GM19043 (cell line): ENCODE data around the gene KIF16B.

Source experiments
- ATAC-seq: cut with Tn5 transposase; IDR thresholded peaks from one replicate; pipeline ENCODE4 v1.9.1; 2021; ENCODE audit warnings: low read depth; ENCODE audit not compliant: unreplicated experiment

KIF16B gene

DNA sequence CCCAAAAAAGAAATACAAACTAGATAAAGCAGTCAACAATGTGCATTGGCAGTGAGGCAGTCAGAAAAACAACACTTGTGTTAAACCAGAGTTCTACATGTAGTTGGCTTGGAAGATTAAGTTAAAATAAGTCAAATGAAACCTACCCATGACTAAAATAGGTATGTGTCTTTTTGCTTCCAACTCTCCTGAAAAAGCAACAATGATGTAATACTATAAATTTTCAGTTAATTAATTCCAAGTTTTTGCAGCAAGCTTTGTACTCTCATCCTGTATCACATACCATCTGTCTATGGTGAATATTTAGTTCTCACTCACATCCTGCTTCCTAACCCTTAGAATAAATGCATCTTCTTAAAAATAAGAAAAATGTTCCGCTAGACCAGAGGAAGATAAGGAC, 261.5 kb downstream of the KIF16B start:
- no peak for ATAC-seq

DNA sequence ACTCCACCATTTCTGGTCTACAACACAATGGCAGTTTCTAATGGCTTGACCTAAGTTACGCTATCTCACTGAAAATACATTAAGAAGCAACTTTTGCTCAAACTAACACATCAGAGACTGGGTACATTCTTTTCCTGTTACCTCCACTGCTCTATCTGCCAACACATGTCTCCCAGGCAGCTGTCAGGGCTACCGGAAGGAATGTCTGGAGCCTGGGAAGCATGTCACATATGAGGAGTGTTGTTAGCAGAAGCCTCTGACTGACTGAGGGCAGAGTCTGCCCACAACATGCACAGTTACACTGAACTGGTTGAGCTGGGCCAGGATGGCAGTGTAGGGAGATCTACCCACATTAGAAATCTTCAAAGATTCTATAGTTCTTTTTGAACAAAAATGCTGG, 264.5 kb downstream of the KIF16B start:
- no peak for ATAC-seq

DNA sequence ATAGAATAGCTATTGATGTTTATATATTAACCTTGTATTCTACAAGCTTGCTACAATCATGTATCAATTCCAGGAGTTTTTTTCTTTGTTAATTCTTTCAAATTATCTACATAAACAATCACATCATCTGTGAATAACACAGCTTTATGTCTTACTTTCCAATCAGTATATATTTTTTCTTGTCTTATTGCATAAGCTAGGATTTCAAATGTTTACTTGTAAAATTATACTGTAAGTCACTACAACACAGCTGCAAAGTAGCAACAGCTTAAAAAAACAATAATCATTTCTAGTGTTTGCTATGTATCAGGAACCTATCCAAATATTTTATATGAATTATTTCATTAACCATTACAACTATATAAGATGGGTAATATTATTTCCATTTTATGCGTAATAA, 270.4 kb downstream of the KIF16B start:
- ATAC-seq, result no peak

DNA sequence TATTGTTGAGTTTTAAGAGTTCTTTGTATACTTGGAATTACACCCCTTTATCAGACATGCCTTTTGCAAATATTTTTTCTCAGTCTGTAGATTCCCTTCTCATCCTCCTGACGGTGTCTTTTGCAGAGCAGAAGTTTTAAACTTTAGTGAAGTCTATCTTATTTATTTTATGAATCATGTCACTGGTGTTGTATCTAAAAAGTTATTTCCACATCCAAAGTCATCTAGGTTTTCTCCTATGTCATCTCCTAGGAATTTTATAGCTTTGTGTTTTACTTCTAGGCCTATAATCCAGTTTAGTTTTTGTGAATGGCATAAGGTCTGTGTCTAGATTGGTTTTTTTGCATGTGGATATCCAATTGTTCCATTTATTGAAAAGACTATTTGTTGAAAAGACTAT, 271.3 kb downstream of the KIF16B start:
- no peak for ATAC-seq

DNA sequence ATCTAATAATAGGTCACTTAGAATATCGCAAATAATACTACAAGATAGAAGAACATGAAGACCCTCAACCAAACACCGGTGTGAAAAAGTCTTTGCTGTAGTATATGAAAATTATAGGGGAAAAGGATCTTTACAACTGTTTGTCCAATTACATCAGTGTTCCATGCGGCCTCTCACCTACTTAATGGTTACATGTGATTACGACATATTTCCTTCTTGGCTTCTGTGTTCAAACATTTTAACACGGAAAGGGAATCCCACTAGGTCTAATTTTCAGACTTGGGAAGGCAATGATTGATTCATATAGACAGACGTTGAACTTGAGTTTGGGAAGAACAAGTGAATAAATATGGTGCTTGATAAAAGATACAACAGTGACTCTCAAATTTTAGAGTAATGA, 273.4 kb downstream of the KIF16B start:
- no peak for ATAC-seq

DNA sequence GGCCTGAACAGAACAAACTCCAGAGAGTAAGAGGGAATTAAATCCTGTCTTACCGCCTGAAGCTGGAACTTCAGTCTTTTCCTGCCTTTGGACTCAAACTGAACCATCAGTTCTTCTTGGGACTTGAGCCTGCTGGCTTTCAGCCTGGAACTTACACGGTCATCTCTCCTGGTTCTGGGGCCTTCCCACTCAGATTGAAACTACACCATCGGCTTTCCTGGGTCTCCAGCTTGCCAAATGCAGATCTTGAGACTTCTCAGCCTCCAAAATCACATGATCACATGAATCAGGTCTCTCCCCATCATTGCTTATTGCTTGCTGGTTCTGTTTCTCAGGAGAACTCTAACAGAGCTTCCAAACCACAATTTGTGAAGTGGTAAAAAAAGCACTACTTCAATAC, 276.3 kb downstream of the KIF16B start:
- ATAC-seq, result no peak

DNA sequence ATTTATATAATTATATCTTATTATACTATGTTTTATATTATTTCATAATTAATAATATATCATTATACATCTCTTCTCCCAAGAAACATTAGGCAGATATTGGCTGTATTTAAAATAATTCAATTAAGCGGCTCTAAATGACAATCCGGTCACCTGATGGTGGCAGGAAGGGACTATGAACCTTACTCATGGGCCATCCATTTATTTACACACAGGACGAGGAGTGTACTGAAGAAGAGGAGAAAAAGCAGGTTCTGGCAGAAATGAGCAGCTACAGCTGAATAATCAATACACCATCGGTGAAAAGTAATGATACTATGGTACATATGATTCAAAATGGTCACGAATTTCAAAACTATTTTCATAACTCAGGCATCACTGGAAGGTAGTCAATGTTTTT, 277.7 kb downstream of the KIF16B start:
- no peak for ATAC-seq

DNA sequence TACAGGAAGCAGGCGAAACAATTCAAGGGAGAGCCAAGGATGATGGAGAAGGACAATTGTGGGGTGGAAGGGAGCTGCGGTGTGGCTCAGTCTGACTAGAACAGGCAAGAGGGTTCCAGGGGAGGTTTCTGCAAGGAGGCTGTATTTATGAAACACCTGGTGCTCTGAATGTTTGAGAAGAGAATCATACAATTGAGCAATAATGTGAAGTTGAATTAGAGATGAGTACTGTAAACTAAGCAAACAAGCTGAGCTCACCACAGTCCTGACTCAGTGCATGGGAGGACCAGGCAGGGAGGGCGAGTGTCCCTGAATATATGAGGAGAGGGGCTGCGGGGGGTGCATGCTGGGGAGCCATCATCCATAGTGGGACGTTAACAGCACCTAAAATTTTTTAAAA, 279.7 kb downstream of the KIF16B start:
- ATAC-seq, result no peak

DNA sequence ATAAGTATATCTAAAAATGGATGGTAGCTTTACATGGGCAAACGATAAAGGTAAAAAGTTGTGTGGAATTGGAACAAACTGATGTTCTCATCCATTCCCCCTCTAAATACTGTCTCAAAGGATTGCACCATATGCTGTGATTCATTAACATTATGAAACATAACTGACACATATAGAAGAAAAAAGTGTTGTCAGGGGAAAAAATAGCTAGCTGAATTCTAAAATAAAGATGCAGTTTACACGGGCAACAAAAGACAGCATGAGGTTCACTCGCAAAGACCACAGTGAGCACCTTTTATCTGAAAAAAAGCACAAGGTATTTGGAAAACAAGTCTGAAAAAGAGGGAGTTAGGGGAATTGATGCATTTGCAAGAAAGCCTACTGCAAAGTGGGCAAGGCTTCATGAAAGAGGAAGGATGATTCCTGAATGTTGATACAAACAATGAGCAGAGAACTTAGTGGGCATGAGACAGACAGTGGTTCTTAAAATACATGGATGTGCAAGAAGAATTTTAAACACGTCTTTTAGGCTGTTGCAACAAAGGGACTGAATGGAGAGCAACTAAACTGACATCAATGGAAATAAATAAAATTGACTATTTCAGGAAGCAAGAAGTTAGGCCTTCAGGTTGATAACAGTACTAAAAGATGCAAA, 280.9 kb downstream of the KIF16B start:
- ATAC-seq, result no peak

DNA sequence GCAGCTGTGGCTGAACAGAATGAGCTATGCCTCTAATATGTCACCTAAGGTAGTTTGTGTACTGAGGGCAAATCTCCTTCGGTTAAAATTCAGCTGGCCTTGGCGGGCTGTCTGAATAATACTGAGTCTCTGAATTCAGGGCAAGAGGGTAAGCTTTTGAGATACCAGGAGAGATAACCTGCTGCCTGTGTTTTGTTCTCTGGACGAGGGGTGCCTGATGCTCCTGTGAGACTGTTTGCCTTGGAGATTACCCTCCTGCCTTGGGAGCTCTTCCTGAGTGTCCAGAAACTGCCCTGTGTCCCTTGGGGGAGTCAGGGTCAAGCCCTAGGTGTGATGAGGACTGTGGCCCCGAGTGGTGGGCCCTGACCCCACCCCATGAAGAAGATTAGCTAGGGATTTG, 282.9 kb downstream of the KIF16B start:
- no peak for ATAC-seq

DNA sequence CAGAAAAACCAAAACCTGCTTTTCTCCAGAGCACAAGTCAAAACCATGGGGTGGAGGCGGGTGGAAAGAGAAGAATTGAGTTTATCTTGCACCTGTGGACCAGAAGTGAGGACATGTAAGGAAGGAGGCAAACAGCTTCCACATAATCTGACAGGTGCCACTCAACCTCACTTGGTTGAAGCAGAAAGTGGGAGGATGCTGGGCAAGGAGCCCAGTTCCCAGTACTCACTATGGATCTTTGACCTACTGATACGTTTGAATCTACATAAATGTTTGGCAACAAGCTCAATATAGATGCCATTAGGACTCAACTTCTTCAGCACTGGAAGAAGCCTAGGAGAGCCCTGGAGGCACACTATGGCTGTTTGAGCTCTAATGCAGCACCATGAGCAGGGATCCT, 285.5 kb downstream of the KIF16B start:
- no peak for ATAC-seq

DNA sequence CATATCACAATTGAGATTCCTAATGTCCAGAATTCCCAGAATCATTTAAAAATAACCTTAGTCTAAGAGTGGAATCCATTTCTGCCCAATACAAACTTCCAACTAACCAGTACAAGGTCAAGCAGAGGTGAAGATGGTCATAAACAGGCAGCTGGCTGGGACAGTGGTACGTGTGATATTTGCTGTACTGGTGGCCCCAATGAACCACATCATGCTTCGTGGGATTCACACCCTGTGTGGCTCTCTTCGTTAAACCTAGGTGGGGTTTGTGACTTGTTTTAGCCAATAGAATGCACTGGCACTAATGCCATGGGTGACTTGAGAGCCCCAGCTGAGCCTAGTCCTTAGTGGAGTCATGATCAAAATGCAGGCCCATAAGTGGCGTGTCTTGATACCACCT, 286.6 kb downstream of the KIF16B start:
- ATAC-seq, result no peak

DNA sequence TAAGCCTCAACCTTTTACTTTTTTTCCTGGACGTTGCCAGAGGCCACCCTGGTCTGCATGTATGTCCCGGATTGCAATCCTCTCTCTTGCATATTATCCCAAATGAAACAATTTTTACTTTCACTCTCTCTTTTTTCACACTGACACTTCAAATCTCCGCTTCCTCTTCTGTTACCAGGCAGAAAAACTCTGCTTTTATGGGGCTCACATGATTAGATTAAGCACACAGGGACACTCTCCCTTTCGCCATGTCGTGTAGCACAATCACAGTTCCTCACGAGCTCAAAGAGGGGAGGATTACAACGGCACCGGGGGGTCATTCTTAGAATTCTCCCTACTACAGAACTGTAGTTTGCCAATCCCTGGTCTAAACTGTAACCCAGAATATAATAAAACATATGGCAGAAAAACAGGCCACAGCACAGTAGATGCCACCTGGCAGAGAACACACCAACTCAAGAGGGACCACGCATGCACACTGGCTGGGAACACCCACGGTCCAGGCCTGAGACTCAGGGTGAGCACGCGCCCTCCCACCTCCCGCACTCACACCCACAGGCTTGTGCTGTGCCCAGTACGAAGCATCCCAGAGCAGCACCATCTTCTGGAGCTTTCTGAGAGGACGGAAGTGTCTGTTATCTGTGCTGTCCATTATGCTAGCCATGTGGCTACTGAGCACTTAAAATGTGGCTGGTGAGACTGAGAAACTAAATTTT, 288.7 kb downstream of the KIF16B start:
- no peak for ATAC-seq

DNA sequence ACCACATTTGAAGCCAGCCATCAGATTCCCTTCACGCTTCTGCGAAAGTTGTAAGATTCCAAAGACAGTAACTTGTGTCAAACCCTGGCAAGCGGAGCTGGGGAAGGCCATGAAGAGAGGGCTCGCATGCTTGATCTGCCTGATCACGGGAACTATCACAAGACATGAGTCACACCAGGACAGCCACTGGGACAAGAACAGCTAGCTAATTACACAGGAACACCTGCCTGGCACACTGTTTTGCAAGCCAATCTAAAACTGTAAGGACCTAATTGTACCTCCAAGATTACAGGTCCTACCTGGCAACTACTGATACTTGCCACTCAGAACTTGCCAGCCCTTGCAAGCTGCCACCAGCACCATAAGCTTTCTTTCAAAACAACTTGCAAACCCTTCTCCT, 289.3 kb downstream of the KIF16B start:
- ATAC-seq, result no peak

DNA sequence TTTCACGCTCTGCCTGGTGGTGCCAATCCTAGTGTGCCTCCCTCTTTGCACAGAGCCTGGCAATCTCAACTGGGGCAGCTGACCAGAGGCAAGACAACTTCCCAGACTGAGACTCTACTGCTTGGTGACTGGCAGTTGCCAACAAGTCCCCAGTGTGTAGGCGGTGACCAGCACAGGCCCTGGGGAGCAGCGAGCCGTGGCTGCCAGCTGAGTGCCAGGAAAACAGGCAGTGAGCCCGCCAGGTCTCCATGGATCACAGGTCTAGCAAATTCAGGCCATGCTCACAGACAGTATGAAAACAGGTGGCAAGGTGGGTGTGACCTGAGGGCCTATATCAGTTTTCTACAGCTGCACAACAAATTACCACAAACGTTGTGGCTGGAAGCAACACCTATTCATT, 289.9 kb downstream of the KIF16B start:
- no peak for ATAC-seq

DNA sequence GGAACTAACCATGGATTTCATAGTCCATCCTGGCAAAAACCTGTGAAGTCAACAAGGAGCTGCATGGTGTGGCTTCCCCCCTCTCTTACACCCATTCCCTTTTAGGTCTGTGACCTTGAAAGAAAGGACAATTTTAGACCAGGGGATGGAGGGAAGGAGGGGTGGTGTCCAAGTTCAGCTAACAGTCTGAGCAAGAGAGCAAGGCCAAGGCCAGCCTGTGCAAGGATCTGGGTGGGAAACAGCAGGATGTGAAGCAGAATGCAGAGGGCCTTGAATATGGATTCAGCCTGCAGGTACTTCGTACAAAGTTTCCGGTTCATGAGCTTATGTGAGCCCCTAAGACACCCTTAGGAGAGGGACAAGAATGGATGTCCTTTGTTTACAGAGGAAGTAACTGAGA, 293.0 kb downstream of the KIF16B start:
- ATAC-seq, result no peak

DNA sequence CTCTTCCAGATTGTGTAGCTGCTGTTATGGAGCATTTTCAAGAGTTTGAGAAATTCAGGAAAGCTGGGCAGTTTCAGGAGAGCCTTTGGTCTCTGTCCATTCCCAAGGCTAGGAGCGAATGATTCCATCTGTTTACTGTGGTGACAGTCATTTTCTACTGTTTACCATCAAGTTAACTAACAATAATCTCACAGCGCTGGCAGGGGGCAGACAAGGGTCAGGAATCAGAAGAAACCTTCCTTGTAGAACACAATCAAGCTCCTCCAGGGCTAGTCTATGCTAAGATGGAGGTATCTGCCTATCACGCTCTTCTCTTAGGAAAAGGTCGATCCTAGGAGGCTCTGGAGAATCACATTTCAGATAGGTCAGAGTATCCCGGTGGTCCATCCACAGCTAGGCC, 293.9 kb downstream of the KIF16B start:
- no peak for ATAC-seq

DNA sequence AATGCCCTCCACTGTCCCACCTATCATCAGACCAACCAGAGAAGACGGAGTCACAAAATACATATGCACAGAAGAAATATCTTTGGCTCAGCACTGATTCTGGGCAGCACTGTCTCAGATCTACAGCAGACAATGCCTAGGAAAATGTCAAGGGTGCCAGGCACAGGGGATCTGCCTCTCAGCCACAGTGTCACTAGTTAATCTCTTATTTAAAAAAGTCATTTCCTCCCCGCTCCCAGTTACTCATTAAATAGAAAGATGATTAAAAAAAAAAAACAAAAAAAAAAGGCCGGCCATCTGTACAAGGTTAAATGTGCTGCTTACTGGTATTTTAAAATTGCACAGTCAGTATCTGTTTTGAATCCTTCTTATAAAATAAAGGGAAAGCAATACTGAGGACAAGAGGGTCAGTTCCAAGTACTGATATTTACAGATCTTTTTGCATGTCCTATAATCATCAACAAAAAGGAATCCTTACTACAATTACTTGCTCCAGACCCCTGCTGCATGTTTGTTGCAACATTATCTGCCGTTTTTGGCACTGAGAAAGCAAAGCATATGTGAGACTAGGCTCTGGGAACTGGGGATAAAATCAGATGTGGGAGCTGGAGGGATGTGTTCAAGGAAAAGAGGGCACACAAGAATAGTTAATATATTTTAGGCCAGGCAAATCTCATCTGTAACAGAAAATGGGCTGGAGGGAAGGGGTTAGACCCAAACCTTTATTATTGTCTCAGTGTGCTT, 299.3 kb downstream of the KIF16B start:
- no peak for ATAC-seq

DNA sequence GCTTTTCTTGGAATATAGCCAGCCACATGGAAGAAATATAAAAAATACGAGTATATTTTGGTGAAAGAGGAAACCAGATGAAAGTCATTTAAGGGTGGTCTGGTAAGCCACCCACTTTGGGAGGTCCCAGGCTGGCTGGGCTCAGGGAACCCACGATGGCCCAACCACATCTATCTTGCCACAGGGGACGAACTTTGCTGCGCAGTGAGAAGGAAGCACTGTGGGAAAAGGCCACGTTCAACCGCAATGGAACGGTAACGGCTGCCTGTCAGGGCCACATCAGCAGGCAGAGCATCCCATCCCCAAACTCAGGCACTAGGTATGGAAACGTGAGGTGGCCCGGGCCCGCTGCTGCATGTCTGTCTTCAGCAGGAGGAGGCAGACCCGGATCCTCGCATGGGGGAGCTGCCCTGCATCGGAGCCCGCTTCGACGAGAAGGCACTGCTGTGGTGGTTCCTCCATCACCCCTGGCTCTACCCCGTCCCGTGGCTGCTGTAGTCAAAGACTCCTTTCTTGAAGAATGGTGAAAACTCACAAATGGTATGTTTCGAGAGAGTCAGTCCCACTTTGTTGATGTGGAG, 300.4 kb downstream of the KIF16B start:
- ATAC-seq, result no peak

DNA sequence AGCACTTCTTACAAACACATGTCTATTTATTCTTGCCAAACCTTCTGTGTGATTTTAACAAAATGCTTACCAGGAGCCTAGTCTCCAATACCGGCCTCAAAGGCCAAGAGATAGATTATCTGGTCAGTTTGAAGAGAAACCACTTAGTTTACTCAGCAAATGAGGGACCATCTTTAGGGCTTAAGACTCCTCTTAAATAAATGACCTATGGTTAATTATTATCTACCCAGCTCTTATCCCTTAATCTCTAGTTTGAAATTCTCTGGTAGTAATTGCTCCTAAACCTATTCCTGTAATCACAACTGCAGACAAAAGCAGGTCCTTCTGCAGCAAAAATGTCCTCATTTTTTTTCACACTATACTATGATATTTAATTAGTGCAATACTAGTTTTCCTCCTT, 301.8 kb downstream of the KIF16B start:
- no peak for ATAC-seq

DNA sequence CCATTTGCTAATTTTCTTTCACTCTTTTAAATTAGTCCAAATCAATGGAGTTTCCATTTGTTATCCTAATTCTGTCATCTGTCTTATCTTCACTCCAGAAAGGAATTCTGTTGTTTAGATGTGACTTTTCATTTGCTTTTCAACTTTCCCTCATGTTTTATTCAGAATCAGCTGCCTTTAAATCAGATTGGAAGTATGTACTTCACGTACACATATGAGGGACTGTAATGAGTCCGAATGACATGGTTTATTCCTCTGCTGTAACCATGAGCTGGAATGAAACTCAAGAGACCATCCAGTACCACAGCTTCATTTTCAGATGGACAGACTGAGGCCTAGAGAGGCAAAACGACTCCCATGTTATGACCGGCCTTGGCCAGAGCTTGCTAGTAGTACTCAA, 302.3 kb downstream of the KIF16B start:
- ATAC-seq, result no peak
